Body of pancreas (tissue), 4 donors: ENCODE data around the gene ARHGAP42. TPM values are rescaled to one million over a fixed set of nuclear protein-coding genes. Genes with fewer than 3 reads are reported as not detected.

ENCODE experiments used
- ATAC-seq: fragments of 150-250 bp; one replicate; pipeline ENCODE4 v1.9.1; 2016
- DNase-seq, 4 donors: peaks; one replicate each; pipeline ENCODE4 v3.0.0-alpha.2; 2019
- H3K27ac ChIP-seq, 4 donors: fragments of 200-600 bp; sonication (generic); 1 replicate in 3 of 4; 2 replicates in 1 of 4; pipeline versions ENCODE4 v1.5.1 to v1.6.1; 2016 to 2019; ENCODE audit warnings: mild to moderate bottlenecking in 1 of 4, mixed read lengths in 1 of 4, moderate library complexity in 1 of 4
- H3K27me3 ChIP-seq, 2 donors: fragments of 200-600 bp; sonication (generic); one replicate each; pipeline ENCODE4 v1.6.0; 2016; ENCODE audit warnings: mild to moderate bottlenecking in 1 of 2
- H3K36me3 ChIP-seq, 2 donors: fragments of 200-600 bp; sonication (generic); replicated peaks in 1 of 2; 2 replicates each; pipeline ENCODE4 v1.5.1; 2016; ENCODE audit warnings: low read depth in 2 of 2; ENCODE audit not compliant: insufficient read depth in 1 of 2
- H3K4me1 ChIP-seq: fragments of 200-600 bp; sonication (generic); one replicate; pipeline ENCODE4 v1.6.0; 2016
- H3K4me3 ChIP-seq, 2 donors: fragments of 200-600 bp; sonication (generic); 1 replicate in 1 of 2; 2 replicates in 1 of 2; pipeline ENCODE4 v1.5.1; 2016 to 2019
- H3K9me3 ChIP-seq, 3 donors: fragments of 200-600 bp; sonication (generic); 1 replicate in 2 of 3; 2 replicates in 1 of 3; pipeline ENCODE4 v1.5.1; 2016
- CTCF ChIP-seq, 7 experiments: fragments of 450-650 bp in 4 of 7; fragments of 200-600 bp in 3 of 7; sonication (generic) in 3 of 7; IDR thresholded peaks; one replicate each; pipeline ENCODE4 v1.5.1; 2016 to 2019; ENCODE audit warnings: antibody characterized with exemption in 7 of 7
- POLR2A ChIP-seq, 3 donors: fragments of 450-650 bp; IDR thresholded peaks; one replicate each; pipeline ENCODE4 v1.6.1; 2016; ENCODE audit warnings: antibody characterized with exemption in 3 of 3, mild to moderate bottlenecking in 2 of 3
- WGBS, 2 donors: methylation state at CpG; one replicate each; pipeline ENCODE4 v1.1.5; 2017; 5-methylcytosine and 5-hydroxymethylcytosine counted together
- intact Hi-C: fragments of 100-400 bp; cut with DNase I; formaldehyde crosslinking; loops from one replicate; pipeline ENCODE4 v1.15.1; 2023
- total RNA-seq, 2 donors: library from RNA; depleted of rRNA; stranded (reverse); fragments of >200 nt; gene quantifications; one replicate each; pipeline ENCODE4 v1.1.0, GENCODE V29; 2016

Gene ARHGAP42
- total RNA-seq, 2 donors from 2014 or later: 3.6 to 4.7 TPM

GRCh38 chr11:100830978-100831732 lies 144.1 kb downstream of the ARHGAP42 start:
- no peak for ATAC-seq
- no peaks in the 10 kb centered on the region for H3K36me3 ChIP-seq
- H3K9me3 ChIP-seq: no peaks in the 10 kb centered on the region
- peak in 1 of 4 donors; percentile 8 for DNase-seq
- H3K27me3 ChIP-seq: no peaks in the 10 kb centered on the region
- 32 to 39% methylated on average over 6 of the region's 6 CpGs for WGBS, 2 donors
- no peak overlapping the region for H3K4me3 ChIP-seq
- intact Hi-C loops: no loop called here
- H3K27ac ChIP-seq: no peak overlapping the region
- no peak for TF ChIP-seq POLR2A (IDR thresholded peaks at IDR 0.05)
- TF ChIP-seq CTCF (IDR thresholded peaks at IDR 0.05): no peak
- H3K4me1 ChIP-seq: no peaks in the 10 kb centered on the region

- Histone ChIP-seq H3K36me3 (no peaks in the 10 kb centered on the region), H3K9me3 (no peaks in the 10 kb centered on the region), H3K4me3 (no peak overlapping the region), H3K4me1 (no peaks in the 10 kb centered on the region), H3K27ac (no peak overlapping the region), H3K27me3 (no peaks in the 10 kb centered on the region)
- no peak for DNase-seq
- intact Hi-C loops: no loop called here
- WGBS, 2 donors: 58 to 66% methylated on average over 5 of the region's 5 CpGs
- TF ChIP-seq POLR2A (IDR thresholded peaks at IDR 0.05) (no peak), CTCF (IDR thresholded peaks at IDR 0.05) (no peak)
- no peak for ATAC-seq
Measured at GRCh38 chr11:100831929-100832494, 144.9 kb downstream of the ARHGAP42 start.

- Histone ChIP-seq H3K9me3 (no peaks in the 10 kb centered on the region), H3K27ac (no peak overlapping the region), H3K36me3 (no peaks in the 10 kb centered on the region), H3K27me3 (no peaks in the 10 kb centered on the region), H3K4me1 (no peaks in the 10 kb centered on the region), H3K4me3 (no peak overlapping the region)
- intact Hi-C loops: no loop called here
- DNase-seq: no peak
- TF ChIP-seq POLR2A (IDR thresholded peaks at IDR 0.05) (no peak), CTCF (IDR thresholded peaks at IDR 0.05) (no peak)
- ATAC-seq: no peak
- 89 to 91% methylated on average over 1 of the region's 1 CpG for WGBS, 2 donors
Measured at GRCh38 chr11:100832829-100833228, 145.7 kb downstream of the ARHGAP42 start.

GRCh38 chr11:100833276-100833675 lies 146.2 kb downstream of the ARHGAP42 start:
- TF ChIP-seq POLR2A (IDR thresholded peaks at IDR 0.05): no peak
- no peak for TF ChIP-seq CTCF (IDR thresholded peaks at IDR 0.05)
- H3K9me3 ChIP-seq: no peaks in the 10 kb centered on the region
- DNase-seq (no peak), ATAC-seq (no peak)
- no peaks in the 10 kb centered on the region for H3K4me1 ChIP-seq
- intact Hi-C loops: no loop called here
- H3K27ac ChIP-seq: no peak overlapping the region
- H3K27me3 ChIP-seq: no peaks in the 10 kb centered on the region
- H3K36me3 ChIP-seq: no peaks in the 10 kb centered on the region
- no peak overlapping the region for H3K4me3 ChIP-seq

- no peak for ATAC-seq
- WGBS, 2 donors: 24 to 33% methylated on average over 1 of the region's 1 CpG
- H3K4me3 ChIP-seq: no peak overlapping the region
Measured at GRCh38 chr11:100835854-100836253, 148.8 kb downstream of the ARHGAP42 start.

More at GRCh38 chr11:100835854-100836253, 148.8 kb downstream of the ARHGAP42 start:
- Histone ChIP-seq H3K9me3 (no peaks in the 10 kb centered on the region), H3K4me1 (no peaks in the 10 kb centered on the region), H3K36me3 (no peaks in the 10 kb centered on the region), H3K27me3 (no peaks in the 10 kb centered on the region), H3K27ac (no peak overlapping the region)
- intact Hi-C loops: no loop called here
- no peak for DNase-seq
- TF ChIP-seq POLR2A (IDR thresholded peaks at IDR 0.05): no peak
- no peak for TF ChIP-seq CTCF (IDR thresholded peaks at IDR 0.05)
